Activated CD4-positive, alpha-beta memory T cell treated with anti-CD3 and anti-CD28 coated beads, Interleukin-2, amount 10 ng/mL, durations not matched to agents 7 days and 5 days (primary cell): ENCODE measurements around the gene FAM131B. TPM values are rescaled to one million over a fixed set of nuclear protein-coding genes. Genes with fewer than 3 reads are reported as not detected.

Experiments used
- CTCF ChIA-PET: fragments of 350-600 bp; sonication (Branson Sonifier 250); formaldehyde crosslinking; loops from one replicate; lab custom pipeline; 2021; ENCODE audit warnings: antibody characterized with exemption, inconsistent platforms; lab: Charles Lee
- POLR2A ChIA-PET: fragments of 350-600 bp; sonication (Branson Sonifier 250); formaldehyde crosslinking; loops from one replicate; lab custom pipeline; 2021; ENCODE audit warnings: antibody characterized with exemption; lab: Charles Lee
- DNase-seq: peaks from one replicate; pipeline ENCODE4 v3.0.0-alpha.2; 2020
- H3K27ac Mint-ChIP-seq: one replicate; pipeline ENCODE4 v1.8.0; 2021; ENCODE audit warnings: mild to moderate bottlenecking, mixed read lengths
- H3K27me3 Mint-ChIP-seq: one replicate; pipeline ENCODE4 v1.8.0; 2021; ENCODE audit warnings: mixed read lengths
- H3K36me3 Mint-ChIP-seq: one replicate; pipeline ENCODE4 v1.8.0; 2021; ENCODE audit warnings: low read depth, mixed read lengths
- H3K4me1 Mint-ChIP-seq: one replicate; pipeline ENCODE4 v1.8.0; 2021; ENCODE audit warnings: mixed read lengths
- H3K4me3 Mint-ChIP-seq: one replicate; pipeline ENCODE4 v1.8.0; 2021; ENCODE audit warnings: mild to moderate bottlenecking, mixed read lengths
- H3K9me3 Mint-ChIP-seq: one replicate; pipeline ENCODE4 v1.8.0; 2021; ENCODE audit warnings: mixed read lengths
- total RNA-seq, 2 experiments: library from RNA; stranded (reverse); gene quantifications; one replicate each; pipeline ENCODE4 v1.2.3, GENCODE V29; 2021

Gene FAM131B
- total RNA-seq, 2 experiments from 2014 or later: 1.2 TPM

DNA sequence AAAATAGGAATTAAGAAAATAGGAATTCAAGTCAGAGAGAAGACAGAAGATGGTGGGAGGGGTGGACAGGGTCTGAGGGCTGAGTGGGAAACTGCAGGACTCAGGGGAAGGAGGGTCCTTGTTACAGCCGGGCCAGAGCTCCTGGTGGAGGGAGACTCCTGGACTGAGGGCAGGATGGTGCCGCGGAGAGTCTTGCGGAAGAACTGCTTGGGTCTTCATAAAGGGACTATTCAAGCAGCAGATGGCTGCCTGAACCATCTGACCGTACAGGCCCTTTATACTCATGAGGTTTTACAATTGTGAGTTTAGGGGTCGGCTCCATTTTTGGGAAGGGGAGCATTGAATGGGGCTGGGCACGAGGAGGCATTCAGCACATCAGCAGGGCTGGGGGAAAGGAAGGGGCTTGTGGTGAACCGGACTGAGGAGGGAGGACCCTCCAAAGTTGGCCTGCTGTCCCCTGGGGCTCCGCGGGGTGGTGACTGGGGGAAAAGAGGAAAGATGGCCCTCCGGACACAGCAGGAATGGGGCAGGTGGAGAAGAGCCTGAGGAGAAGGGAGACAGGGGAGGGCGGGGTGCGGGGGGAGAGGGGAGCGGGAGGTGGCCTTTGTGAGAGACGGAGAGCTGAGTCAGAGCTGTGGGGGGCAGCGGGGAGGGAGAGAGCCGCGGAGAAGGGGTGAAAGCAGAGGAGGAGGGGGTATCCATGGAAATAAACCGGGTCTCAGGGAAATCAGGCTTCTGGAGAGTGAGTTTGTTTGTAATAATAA is 1.5 kb downstream of the FAM131B start:
- Mint-ChIP-seq H3K4me1 (peaks cover 10% of the 10 kb centered on the region), H3K36me3 (no peaks in the 10 kb centered on the region), H3K27ac (no peak overlapping the region), H3K9me3 (no peaks in the 10 kb centered on the region), H3K4me3 (peak overlapping the region; percentile 56), H3K27me3 (peaks cover 58% of the 10 kb centered on the region)
- DNase-seq: no peak
- ChIA-PET CTCF (interaction anchor here (1.0 to 3.2 kb wide), 6 partner anchors 11 to 146 kb away, joined by 3 to 12 read pairs (median 5); no protein-coding TSS in a partner anchor), POLR2A (interaction anchor here (1.2 to 3.2 kb wide), 4 partner anchors 11 to 73 kb away, joined by 3 to 10 read pairs (median 4); partner anchors contain the start of gene CASP2)

- H3K27me3 Mint-ChIP-seq: peaks cover 49% of the 10 kb centered on the region
- POLR2A ChIA-PET: interaction anchor here (1.3 to 3.2 kb wide), 3 partner anchors 12 to 72 kb away, joined by 3 to 10 read pairs (median 5); partner anchors contain the start of gene CASP2
- peaks cover 10% of the 10 kb centered on the region for H3K4me1 Mint-ChIP-seq
- no peak overlapping the region for H3K27ac Mint-ChIP-seq
- no peak overlapping the region for H3K4me3 Mint-ChIP-seq
- no peaks in the 10 kb centered on the region for H3K9me3 Mint-ChIP-seq
- H3K36me3 Mint-ChIP-seq: no peaks in the 10 kb centered on the region
- no peak for DNase-seq
- CTCF ChIA-PET: interaction anchor here (0.6 to 3.2 kb wide), 6 partner anchors 12 to 120 kb away, joined by 3 to 12 read pairs (median 6); no protein-coding TSS in a partner anchor
Measured at GRCh38 chr7:143359771-143360353, 2.7 kb downstream of the FAM131B start.

DNA sequence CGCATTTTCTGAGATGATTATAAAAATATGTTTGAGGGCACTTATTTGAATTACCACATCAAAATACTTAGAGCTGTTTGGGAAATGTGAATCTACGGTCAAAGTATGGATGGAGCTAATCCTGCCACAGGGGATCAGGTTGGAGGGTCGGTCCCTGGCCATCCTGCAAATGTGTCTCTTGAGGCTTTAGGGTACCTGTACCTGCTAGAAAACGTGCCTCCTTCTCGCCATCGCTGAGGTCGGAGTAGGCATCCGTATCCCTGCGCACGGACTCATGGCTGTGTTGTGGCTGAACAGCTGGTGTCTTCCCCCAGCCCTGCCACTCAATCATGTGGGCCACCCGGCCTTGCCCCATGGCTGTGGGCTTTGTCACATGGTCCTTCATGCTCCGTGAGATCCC is 3.9 kb downstream of the FAM131B start:
- Mint-ChIP-seq H3K36me3 (no peaks in the 10 kb centered on the region), H3K27ac (no peak overlapping the region)

GRCh38 chr7:143356414-143357050 is 6.0 kb downstream of the FAM131B start:
- CTCF ChIA-PET: interaction anchor here (1.3 to 1.5 kb wide), 2 partner anchors 11 to 116 kb away, joined by 3 read pairs; no protein-coding TSS in a partner anchor
- no peak overlapping the region for H3K4me3 Mint-ChIP-seq
- H3K4me1 Mint-ChIP-seq: peaks cover 3% of the 10 kb centered on the region
- no peaks in the 10 kb centered on the region for H3K36me3 Mint-ChIP-seq
- H3K9me3 Mint-ChIP-seq: no peaks in the 10 kb centered on the region
- no peak for DNase-seq
- no peak overlapping the region for H3K27ac Mint-ChIP-seq
- H3K27me3 Mint-ChIP-seq: peaks cover 26% of the 10 kb centered on the region
- POLR2A ChIA-PET: no interaction called here

More for the DNA sequence above, 3.9 kb downstream of the FAM131B start:
- Mint-ChIP-seq H3K4me1 (peaks cover 10% of the 10 kb centered on the region), H3K9me3 (no peaks in the 10 kb centered on the region), H3K27me3 (peaks cover 37% of the 10 kb centered on the region), H3K4me3 (no peak overlapping the region)
- DNase-seq: no peak
- POLR2A ChIA-PET: interaction anchor here (3.2 kb wide), 1 partner anchor 16 kb away, joined by 10 read pairs; no protein-coding TSS in a partner anchor
- CTCF ChIA-PET: interaction anchor here (0.9 to 3.2 kb wide), 3 partner anchors 14 to 118 kb away, joined by 3 to 12 read pairs (median 6); no protein-coding TSS in a partner anchor

- peaks cover 19% of the 10 kb centered on the region for H3K27me3 Mint-ChIP-seq
- peaks cover 3% of the 10 kb centered on the region for H3K4me1 Mint-ChIP-seq
- no peak for DNase-seq
- ChIA-PET CTCF (interaction anchor here (1.3 to 1.5 kb wide), 2 partner anchors 11 to 116 kb away, joined by 3 read pairs; no protein-coding TSS in a partner anchor), POLR2A (no interaction called here)
- H3K4me3 Mint-ChIP-seq: no peak overlapping the region
- no peaks in the 10 kb centered on the region for H3K9me3 Mint-ChIP-seq
- H3K36me3 Mint-ChIP-seq: no peaks in the 10 kb centered on the region
- no peak overlapping the region for H3K27ac Mint-ChIP-seq
Measured at GRCh38 chr7:143355450-143356385, 6.8 kb downstream of the FAM131B start.

DNA sequence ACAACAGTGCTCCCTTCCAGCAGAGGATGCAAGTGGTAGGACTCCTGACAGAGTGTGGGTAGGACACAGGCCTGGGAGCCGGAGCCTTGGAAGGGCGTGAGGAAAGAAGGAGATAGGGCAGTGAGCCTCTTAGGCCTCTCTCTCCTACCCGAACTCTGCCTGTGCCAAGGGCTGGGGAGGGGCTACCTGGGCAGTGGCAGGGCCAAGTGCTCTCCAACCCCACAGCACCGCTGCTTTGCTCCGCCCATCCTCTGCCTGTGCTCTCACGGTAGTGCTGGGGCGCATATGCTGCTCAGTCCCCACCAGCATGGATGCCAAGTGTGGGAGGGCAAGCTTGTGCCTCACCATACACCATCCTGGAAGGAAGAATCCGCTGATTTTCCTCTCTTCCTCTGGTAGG is 7.5 kb downstream of the FAM131B start:
- ChIA-PET CTCF (no interaction called here), POLR2A (no interaction called here)
- no peaks in the 10 kb centered on the region for H3K9me3 Mint-ChIP-seq
- no peaks in the 10 kb centered on the region for H3K36me3 Mint-ChIP-seq
- H3K4me3 Mint-ChIP-seq: no peak overlapping the region
- H3K27me3 Mint-ChIP-seq: peaks cover 12% of the 10 kb centered on the region
- DNase-seq: no peak
- no peak overlapping the region for H3K27ac Mint-ChIP-seq
- H3K4me1 Mint-ChIP-seq: no peaks in the 10 kb centered on the region

DNA sequence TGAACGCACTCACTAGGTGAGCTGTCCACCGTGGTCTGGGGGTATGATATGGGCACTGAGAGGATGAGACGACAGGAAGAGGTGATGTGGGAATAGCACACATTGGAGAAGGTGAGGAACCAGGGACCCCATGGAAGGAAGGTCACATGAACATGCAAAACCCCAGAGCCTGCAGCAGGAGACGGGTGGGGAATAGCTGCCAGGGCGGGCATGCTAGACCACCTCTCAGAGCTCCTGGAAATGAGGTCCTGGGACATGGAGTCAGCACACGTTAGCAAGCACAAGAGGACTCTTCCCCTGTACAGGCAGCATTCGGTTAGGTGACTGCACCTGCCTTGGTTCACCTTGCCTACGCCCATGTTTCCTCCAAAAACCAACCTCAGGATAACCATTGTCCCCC is 8.1 kb downstream of the FAM131B start:
- CTCF ChIA-PET: no interaction called here
- Mint-ChIP-seq H3K9me3 (no peaks in the 10 kb centered on the region), H3K4me3 (no peak overlapping the region), H3K36me3 (no peaks in the 10 kb centered on the region), H3K27me3 (peaks cover 11% of the 10 kb centered on the region), H3K27ac (no peak overlapping the region), H3K4me1 (no peaks in the 10 kb centered on the region)
- no peak for DNase-seq
- POLR2A ChIA-PET: no interaction called here

GRCh38 chr7:143352531-143353002 is 9.9 kb downstream of the FAM131B start:
- H3K9me3 Mint-ChIP-seq: no peaks in the 10 kb centered on the region
- DNase-seq: no peak
- no peak overlapping the region for H3K4me3 Mint-ChIP-seq
- peaks cover 14% of the 10 kb centered on the region for H3K27me3 Mint-ChIP-seq
- POLR2A ChIA-PET: no interaction called here
- CTCF ChIA-PET: no interaction called here
- no peaks in the 10 kb centered on the region for H3K36me3 Mint-ChIP-seq
- H3K27ac Mint-ChIP-seq: no peak overlapping the region
- H3K4me1 Mint-ChIP-seq: no peaks in the 10 kb centered on the region

- Mint-ChIP-seq H3K27ac (no peak overlapping the region), H3K4me1 (peaks cover 2% of the 10 kb centered on the region), H3K36me3 (no peaks in the 10 kb centered on the region), H3K9me3 (no peaks in the 10 kb centered on the region), H3K4me3 (no peak overlapping the region), H3K27me3 (peaks cover 21% of the 10 kb centered on the region)
- no peak for DNase-seq
- POLR2A ChIA-PET: no interaction called here
- CTCF ChIA-PET: no interaction called here
Measured at GRCh38 chr7:143351574-143351973, 10.9 kb downstream of the FAM131B start.

DNA sequence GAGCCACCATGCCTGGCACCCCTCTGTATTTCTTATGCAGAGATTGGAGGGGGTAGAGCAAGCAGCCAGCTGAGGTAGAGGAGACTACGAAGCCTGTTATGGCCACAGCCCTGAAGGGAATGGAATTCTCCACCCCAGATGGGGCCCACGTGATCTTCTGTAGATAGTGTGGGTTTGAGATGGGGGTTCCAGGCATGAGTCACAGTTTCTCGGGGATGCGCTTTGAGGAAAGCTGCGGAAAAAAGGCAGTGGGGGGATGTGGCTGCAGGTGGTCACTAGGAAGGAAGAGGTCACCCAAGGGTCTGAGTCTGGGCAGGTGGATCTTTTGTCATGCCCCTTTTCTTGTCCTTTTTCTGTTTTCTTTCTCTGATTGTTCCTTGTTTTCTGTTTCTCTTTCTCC is 11.5 kb downstream of the FAM131B start:
- peaks cover 24% of the 10 kb centered on the region for H3K27me3 Mint-ChIP-seq
- H3K9me3 Mint-ChIP-seq: no peaks in the 10 kb centered on the region
- H3K4me3 Mint-ChIP-seq: no peak overlapping the region
- ChIA-PET POLR2A (no interaction called here), CTCF (no interaction called here)
- H3K4me1 Mint-ChIP-seq: peaks cover 2% of the 10 kb centered on the region
- DNase-seq: no peak
- H3K36me3 Mint-ChIP-seq: no peaks in the 10 kb centered on the region
- H3K27ac Mint-ChIP-seq: no peak overlapping the region

GRCh38 chr7:143347950-143348349 is 14.6 kb downstream of the FAM131B start:
- Mint-ChIP-seq H3K27me3 (peaks cover 32% of the 10 kb centered on the region), H3K4me3 (no peak overlapping the region), H3K9me3 (no peaks in the 10 kb centered on the region), H3K27ac (no peak overlapping the region), H3K4me1 (peaks cover 11% of the 10 kb centered on the region), H3K36me3 (no peaks in the 10 kb centered on the region)
- DNase-seq: no peak
- ChIA-PET CTCF (interaction anchor here (0.9 to 1.8 kb wide), 3 partner anchors 32 to 133 kb away, joined by 3 to 10 read pairs (median 6); no protein-coding TSS in a partner anchor), POLR2A (no interaction called here)

DNA sequence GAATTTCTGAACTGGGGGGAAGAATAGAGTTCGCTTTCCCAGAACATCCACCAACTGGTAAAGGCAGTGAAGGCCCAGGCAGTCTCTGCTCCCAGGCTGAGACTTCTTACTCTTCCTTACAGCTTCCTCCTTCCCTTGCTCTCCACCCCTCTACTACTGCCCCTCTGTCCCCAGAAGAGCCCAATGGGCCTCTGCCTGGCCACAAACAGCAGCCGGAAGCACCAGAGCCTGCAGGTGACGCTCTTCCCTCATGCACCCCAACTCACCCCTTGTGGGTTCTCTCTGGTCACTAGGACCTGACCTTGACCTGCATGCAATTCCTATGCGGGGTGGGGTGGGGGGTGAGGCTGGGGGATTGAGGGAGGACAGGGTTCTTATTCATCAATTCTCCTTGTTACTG is 16.5 kb downstream of the FAM131B start:
- Mint-ChIP-seq H3K27ac (no peak overlapping the region), H3K27me3 (peaks cover 33% of the 10 kb centered on the region), H3K36me3 (no peaks in the 10 kb centered on the region), H3K4me3 (peak overlapping the region; percentile 59), H3K4me1 (peaks cover 11% of the 10 kb centered on the region), H3K9me3 (no peaks in the 10 kb centered on the region)
- POLR2A ChIA-PET: interaction anchor here (0.6 to 1.6 kb wide), 3 partner anchors 18 to 34 kb away, joined by 3 to 6 read pairs (median 3); no protein-coding TSS in a partner anchor
- no peak for DNase-seq
- CTCF ChIA-PET: interaction anchor here (0.6 to 2.2 kb wide), 20 partner anchors 11 to 127 kb away, joined by 3 to 26 read pairs (median 5); partner anchors contain the start of genes EPHA1 and GSTK1
